HG02642 (cell line): ENCODE data around the gene BBOF1.
"Not testable (repeated sequence)": the region's sequence is repeated elsewhere in the genome, so short reads cannot be mapped to it uniquely, and the experiment has no call there.

Experiments
- ATAC-seq: cut with Tn5 transposase; IDR thresholded peaks from one replicate; pipeline ENCODE4 v1.9.1; 2021; ENCODE audit warnings: mild to moderate bottlenecking; ENCODE audit not compliant: unreplicated experiment, poor library complexity

The BBOF1 gene, protein sequence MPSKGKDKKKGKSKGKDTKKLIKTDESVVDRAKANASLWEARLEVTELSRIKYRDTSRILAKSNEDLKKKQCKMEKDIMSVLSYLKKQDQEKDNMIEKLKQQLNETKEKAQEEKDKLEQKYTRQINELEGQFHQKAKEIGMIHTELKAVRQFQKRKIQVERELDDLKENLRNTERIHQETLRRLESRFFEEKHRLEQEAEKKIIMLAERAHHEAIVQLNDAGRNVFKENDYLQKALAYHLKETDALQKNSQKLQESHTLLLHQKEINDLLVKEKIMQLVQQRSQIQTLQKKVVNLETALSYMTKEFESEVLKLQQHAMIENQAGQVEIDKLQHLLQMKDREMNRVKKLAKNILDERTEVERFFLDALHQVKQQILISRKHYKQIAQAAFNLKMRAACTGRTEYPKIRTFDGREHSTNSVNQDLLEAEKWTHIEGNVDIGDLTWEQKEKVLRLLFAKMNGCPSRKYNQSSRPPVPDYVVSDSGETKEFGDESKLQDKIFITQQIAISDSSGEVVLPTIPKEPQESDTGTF

DNA sequence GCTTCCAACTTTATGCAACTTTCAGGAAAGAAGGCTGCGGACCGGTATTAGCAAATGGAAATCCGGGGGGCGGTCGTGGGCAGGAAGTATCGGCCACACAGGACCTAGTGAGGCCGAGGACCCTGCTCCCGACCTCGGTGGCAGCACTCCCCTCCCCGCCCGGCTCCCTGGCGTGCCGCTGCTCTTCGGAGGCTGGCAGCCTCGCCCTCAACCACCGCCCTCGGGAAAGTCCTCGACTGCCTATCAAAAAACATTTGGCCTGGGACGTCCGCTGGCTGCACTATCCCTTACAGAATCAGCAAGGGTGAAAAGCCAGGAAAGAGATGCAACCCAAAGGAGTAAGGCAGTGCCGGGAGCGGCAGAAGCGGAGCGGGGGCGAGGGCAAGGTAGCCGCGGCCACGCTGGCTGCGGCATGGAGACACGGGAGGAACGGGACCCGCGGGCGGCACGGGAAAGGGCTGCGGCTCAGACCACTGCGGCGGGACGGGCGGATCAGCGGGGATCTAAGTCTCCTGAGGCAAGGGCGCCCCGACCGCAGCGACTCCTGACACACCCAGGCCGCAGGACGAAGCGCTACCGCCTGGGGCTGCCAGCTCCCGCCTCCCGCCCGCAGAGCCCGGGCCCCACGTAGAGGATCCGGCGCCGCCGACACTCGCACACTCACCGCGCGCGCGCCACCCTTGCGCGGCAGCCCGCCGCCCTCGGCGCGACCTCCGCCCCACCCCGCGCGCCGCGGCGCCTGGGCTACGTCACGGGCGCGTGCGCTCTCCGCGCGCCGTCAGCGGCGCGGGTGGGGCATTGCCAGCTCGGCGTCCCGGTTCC lies at the start of gene BBOF1, which contains the start of gene ENTPD5:
Gene BBOF1 (plus strand): TSS at position 764 of the 822 bp plus-strand sequence. CDS start 130 bp downstream, outside the sequence.
Gene ENTPD5 (minus strand): TSS at position 703 of the 822 bp plus-strand sequence. CDS start 31,186 bp downstream, outside the sequence.
- ATAC-seq, result peak; percentile 94

DNA sequence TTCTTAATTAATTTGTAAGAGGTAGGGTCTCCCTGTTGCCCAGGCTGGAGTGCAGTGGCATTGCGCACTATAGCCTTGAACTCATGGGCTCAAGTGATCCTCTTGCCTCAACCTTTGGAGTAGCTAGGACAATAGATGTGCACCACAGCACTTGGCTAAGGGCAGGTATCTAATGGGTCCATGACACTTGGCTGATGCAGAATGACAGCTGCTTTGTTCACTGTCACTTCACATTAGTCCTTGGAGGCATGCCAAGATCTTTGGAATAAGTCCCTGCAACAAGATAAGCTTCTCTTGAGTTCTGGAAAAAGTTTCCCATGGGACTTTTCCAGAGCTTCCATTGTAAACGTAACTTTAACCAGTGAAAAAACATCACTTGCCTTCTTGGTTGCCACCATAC lies 45.7 kb upstream of the BBOF1 start:
- no peak for ATAC-seq

DNA sequence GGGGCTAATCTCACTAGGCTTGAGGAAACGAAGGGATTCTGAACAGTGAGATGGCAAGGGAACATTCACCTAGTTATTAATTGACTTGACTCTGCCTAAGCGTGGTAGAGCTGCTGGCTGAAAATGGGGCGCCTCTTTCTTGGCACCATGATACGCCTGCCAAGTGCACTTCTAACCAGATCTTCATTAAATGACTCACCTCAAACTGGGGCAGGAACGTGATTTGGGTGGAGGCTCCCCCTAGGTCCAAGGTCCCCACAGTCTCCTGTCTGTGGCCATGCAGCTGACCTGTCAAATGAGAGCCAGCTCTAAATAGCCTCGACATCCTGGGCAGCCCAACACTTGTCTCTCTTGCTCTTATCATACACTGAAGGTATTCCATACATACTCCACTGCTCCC lies 43.0 kb upstream of the BBOF1 start:
- ATAC-seq, result no peak

DNA sequence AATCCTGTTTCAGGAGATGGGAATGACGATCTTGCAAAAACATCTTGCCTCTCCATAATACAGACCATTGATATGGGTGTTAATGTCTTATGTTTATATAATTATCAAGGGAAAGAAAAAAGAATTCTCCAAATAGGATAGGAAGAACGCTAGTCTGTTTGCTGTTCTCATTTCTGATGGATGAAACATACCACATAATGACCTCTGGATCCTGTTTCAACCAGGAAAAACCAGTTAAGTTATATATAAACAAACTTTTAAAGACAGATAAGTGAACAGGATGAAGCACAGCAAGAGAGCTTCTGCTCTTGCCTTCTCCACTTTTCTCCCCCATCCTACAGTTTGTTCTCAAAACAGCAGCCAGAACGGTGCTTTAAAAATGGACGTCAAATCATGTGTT lies 41.3 kb upstream of the BBOF1 start:
- no peak for ATAC-seq

DNA sequence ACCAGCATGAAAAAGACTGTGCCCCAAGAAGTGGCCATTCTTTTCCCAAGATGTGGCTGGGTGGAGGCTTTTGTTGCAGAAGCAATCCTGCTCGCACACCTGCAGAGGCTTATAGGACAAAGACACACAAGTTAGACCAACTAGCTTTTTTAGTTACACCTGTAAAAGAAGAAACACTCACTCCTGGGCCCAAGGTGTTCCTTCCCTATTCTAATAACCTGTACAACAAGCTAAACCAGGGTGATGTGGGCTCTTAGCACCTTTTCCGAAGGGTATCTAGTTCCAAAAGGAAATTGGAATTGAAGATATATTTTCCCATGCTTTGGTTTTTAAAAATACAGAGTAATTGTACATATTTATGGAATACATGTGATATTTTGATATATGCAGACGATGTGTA lies 31.1 kb upstream of the BBOF1 start:
- no peak for ATAC-seq

DNA sequence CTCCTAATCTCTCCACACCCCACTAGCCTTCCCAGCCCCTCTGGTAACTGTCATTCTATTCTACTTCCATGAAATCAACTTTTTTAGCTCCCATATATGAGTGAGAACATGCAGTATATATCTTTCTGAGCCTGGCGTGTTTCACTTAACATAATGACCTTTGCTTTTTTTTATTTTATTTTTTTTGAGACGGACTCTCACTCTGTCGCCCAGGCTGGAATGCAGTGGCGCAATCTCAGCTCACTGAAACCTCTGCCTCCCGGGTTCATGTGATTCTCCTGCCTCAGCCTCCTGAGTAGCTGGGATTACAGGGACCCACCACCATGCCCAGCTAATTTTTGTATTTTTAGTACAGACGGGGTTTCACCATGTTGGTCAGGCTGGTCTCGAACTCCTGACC lies 30.5 kb upstream of the BBOF1 start:
- ATAC-seq, result not testable (repeated sequence)

- ATAC-seq, result no peak
Observed at GRCh38 chr14:73991092-73991491, 28.1 kb upstream of the BBOF1 start.

DNA sequence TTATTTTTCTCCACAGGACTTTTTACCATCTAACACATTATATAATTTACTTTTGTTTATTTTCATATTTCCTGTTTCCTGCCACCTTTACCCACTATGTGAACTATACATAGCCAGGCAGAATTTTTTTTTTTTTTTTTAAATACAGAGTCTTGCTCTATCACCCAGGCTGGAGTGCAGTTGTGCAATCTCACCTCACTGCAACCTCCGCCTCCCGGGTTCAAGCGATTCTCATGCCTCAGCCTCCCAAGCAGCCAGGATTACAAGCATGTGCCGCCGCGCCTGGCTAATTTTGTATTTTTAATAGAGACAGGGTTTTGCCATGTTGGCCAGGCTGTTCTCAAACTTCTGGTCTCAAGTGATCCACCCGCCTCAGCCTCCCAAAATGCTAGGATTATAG lies 24.2 kb upstream of the BBOF1 start:
- not testable (repeated sequence) for ATAC-seq

- ATAC-seq, result no peak
Observed at GRCh38 chr14:73995977-73996378, 23.2 kb upstream of the BBOF1 start.

DNA sequence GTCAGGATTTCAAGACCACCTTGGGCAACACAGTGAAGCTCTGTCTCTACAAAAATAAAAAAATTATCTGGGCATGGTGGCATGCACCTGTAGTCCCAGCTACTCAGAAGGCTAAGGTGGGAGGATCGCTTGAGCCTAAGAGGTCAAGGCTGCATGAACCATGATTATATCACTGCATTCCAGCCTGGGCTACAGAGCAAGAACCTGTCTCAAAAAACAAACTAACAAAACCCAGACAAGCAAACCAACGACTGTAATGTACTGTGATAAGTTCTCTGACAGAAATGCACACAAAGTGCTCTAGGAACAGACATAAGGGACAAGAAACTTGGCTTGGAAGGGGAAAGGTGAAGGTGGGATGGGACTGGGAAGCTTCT lies 22.4 kb upstream of the BBOF1 start:
- no peak for ATAC-seq

DNA sequence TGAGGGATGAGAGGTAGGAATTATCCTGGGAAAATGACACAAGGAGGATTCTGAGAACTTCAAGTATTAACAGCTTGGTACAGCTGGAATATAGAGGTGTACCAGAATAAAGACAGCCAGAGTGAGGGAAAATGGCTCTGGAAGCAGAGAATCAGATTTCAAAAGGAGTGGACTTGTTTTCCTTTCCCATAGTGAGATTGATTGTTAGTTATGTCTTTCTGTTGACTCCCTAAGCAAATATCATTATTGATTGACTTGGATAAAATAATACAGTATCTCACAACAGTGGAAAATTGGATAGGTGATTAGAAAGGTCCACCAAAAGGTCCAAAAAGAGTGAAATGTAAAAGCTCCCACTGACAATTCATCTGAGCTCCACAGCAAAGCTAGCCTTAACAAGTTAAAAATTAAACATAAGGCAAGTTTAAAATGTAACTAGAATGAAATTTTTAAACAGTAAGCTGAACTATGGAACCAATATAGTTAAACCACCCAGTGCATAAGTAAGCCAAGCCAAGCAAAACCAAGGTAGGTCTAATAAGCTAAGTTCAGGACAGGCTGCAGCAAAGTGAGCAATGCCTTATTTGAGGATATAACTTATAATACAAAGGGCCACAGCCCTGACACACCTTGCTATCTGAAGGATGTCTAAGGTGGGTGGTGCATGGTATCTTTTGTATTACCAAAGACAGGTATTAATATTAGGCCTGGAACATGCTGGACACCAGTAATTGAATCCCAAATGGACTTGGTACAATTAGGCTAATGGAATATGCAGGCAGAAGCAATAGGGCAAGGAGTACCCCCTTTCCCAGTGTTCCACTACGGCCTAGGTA lies 21.8 kb upstream of the BBOF1 start:
- ATAC-seq, result no peak

GRCh38 chr14:73997944-73998447 lies 21.2 kb upstream of the BBOF1 start:
- no peak for ATAC-seq

- no peak for ATAC-seq
Observed at GRCh38 chr14:73998726-73999125, 20.4 kb upstream of the BBOF1 start.

GRCh38 chr14:74005664-74006063 lies 13.5 kb upstream of the BBOF1 start:
- ATAC-seq, result not testable (repeated sequence)

DNA sequence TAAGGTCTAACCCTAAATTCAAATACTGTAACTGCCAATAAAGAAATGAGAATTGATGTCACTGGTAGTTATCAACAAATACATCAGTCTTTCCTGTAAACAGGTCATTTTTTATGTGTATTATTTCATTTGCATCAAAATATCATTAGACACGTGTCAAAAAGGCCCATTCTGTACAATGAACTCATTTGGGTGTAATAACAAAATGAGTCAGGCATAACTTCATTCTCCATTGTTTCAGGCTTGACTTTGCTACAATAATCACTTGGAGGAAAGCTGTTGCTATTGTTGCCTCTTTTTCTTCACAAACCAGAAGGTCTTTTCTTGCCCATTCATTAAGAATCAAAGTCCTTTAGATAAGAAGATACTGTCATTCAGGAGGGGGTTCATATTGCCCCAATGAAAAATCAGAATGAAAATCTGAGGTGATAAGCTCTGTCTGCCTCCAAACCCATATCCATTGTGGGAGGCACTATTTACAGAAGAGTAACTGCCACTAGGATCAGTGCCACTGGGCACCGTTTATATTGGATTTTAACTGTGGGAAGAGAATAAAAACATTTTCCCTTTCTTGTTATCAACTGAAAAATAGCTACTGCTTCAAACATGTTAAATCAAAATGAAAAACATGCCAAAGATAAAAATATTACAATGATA lies 10.2 kb upstream of the BBOF1 start:
- ATAC-seq, result no peak

DNA sequence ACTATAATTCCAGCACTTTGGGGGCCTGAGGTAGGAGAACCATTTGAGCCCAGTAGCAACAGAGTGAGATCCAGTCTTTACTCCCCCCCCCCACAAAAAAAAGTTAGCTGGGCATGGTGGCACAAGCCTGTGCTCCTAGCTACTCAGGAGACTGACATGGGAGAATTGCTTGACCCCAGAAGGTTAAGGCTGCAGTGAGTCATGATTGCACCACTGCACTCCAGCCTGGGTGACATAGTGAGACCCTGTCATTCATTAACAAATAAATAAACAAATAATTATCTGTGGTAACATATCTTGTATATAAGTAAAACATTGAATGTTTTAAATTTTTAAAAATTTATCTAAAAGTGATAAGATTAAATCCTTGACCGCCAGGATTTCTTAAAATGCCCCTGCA lies 4.8 kb upstream of the BBOF1 start:
- ATAC-seq, result no peak

GRCh38 chr14:74015176-74015575 lies 4.0 kb upstream of the BBOF1 start:
- no peak for ATAC-seq

GRCh38 chr14:74015963-74016362 lies 3.2 kb upstream of the BBOF1 start:
- no peak for ATAC-seq

DNA sequence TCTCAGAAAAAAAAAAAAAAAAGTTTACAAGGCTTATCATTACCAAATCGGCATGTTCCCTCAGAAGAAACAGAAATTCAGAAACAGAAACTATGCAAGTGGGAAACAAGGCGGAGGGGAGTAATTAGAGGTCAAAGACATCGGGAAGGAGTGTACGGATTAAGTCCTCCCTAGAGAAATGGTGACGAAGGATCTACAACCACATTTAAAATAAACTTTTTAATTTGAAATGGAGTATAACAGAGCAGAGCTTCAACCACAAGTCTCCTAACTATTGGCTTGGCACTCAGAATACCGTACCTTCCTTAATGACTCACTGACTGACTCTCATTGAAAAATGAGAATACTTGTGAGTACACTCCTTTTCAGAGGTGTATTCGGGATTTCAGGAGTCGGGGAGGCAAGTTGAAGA lies 969 bp upstream of the BBOF1 start:
- ATAC-seq, result no peak
